Limb (tissue), 2 donors: ENCODE data around the gene ABTB1.
"Not testable (repeated sequence)": the region's sequence is repeated elsewhere in the genome, so short reads cannot be mapped to it uniquely, and the experiment has no call there.

Experiments
- DNase-seq, 2 donors: peaks; one replicate each; pipeline ENCODE4 v3.0.0-alpha.2; 2016; ENCODE audit errors: extremely low spot score in 2 of 2

ABTB1 gene

GRCh38 chr3:127671523-127672428, 976 bp upstream of the ABTB1 start:
- DNase-seq, result no peak

GRCh38 chr3:127673191-127674100, 694 bp downstream of the ABTB1 start:
- DNase-seq, result peak in 1 of 2 donors; percentile 62

- peak in 1 of 2 donors; percentile 27 for DNase-seq
These were observed 1.5 kb downstream of the ABTB1 start for GRCh38 chr3:127674101-127674721.

GRCh38 chr3:127674790-127675189, 2.0 kb downstream of the ABTB1 start:
- no peak for DNase-seq

- no peak for DNase-seq
These were observed 3.1 kb downstream of the ABTB1 start for GRCh38 chr3:127675651-127676391.

DNA sequence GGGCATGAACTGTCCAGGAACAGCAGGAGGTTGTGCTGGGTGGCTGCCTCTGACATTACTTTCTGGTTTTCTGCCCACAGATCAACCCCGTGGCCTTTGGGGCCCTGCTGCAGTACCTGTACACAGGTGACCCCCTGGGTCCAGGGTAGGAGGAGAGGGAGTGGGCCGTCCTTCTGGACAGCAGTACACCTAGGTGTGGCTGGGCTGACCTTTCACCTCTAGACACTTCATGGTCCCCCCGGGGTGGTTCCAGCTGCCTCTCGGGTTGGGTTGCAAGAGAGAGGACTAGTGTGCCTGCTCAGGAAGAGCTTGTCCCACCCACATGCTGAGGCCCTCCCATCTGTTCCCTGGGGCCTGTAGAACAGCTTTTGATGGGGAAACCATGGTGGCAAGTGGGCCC, 3.7 kb downstream of the ABTB1 start:
- no peak for DNase-seq

- no peak for DNase-seq
These were observed 4.2 kb downstream of the ABTB1 start for GRCh38 chr3:127676921-127677351.

GRCh38 chr3:127677541-127678314, 5.0 kb downstream of the ABTB1 start:
- no peak for DNase-seq

DNA sequence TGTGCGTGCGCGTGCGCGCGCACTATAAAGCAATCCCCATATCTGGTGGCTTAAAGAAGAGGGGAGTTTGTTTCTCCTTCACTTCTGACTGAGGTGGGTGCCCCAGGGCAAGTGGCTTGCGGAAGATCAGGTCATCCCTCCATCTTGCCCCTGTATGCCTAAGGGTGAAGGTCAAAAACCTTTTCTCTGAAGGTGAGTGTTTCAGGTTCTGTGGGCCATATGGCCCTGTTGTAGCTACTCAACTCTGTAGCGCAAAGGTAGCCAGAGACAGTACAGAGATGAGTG, 5.5 kb downstream of the ABTB1 start:
- DNase-seq, result no peak

GRCh38 chr3:127678611-127679533, 6.1 kb downstream of the ABTB1 start:
- no peak for DNase-seq

DNA sequence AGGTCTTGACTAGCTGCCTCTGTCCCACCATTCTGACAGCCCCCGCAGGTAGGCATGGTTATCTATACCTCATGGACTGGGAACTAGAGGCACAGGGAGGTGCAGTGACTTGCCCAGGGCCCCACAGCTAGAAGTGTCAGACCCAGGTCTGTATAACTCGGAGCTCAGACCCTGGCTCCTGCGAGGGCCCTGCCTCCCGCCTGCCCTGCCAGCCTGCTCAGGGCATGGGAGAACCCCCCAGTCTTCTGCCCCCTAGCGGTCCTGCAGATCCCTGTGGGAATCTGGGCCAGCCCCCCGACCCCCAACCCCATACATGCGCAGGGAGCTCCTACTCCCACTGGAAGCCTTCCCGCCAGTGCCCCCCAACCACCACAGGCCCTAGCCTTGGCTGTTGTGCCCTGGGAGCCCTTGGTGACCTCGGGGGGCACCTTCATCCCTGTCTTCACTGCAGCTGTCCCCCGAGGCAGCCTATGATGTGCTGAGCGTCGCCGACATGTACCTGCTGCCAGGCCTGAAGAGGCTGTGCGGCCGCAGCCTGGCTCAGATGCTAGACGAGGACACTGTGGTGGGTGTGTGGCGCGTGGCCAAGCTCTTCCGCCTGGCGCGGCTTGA, 6.9 kb downstream of the ABTB1 start:
- no peak for DNase-seq

- DNase-seq, result no peak
These were observed 7.5 kb downstream of the ABTB1 start for GRCh38 chr3:127680146-127680661.

DNA sequence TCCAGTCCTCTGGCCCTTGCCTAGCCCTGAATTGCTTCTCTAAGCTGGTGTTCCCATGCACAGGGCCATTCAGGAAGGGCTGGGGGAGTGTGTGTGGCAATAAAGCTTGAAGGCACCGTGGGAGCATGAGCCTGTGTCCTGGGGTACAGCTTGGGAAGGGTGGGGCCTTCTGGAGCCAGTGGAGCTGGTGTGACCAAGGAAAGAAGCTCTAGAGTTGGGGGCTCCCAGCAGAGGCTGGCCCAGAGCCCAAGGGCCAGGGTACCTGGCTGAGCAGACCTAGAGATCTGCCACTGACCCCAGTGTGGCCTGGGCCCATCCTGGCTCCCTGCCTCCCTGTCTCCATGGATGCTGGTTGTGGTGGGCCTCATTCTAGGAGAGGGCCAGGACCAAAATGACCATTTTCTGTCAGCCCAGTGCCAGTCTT, 8.1 kb downstream of the ABTB1 start:
- DNase-seq, result no peak

GRCh38 chr3:127682175-127682554, 9.4 kb downstream of the ABTB1 start:
- not testable (repeated sequence) for DNase-seq

DNA sequence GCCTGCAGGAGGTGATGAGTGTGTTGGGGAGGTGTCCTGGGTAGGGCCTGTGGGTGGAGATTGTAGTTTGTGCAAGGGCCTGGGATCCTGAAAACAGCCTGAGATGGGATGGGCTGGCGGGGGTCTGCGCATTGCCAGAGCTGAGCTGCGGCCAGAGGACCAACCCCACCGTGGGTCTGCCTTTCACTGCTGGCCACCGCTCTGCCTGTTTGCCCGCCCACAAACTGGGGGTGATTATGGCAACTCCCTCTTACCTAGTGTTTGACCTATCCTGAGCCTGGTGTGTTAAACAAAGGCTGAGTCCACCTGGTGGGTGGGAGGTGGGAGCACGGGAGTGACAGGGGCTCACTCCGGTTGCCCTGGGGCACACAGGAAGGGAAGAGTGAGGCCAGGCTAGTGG, 9.8 kb downstream of the ABTB1 start:
- peak in 1 of 2 donors; percentile 25 for DNase-seq

DNA sequence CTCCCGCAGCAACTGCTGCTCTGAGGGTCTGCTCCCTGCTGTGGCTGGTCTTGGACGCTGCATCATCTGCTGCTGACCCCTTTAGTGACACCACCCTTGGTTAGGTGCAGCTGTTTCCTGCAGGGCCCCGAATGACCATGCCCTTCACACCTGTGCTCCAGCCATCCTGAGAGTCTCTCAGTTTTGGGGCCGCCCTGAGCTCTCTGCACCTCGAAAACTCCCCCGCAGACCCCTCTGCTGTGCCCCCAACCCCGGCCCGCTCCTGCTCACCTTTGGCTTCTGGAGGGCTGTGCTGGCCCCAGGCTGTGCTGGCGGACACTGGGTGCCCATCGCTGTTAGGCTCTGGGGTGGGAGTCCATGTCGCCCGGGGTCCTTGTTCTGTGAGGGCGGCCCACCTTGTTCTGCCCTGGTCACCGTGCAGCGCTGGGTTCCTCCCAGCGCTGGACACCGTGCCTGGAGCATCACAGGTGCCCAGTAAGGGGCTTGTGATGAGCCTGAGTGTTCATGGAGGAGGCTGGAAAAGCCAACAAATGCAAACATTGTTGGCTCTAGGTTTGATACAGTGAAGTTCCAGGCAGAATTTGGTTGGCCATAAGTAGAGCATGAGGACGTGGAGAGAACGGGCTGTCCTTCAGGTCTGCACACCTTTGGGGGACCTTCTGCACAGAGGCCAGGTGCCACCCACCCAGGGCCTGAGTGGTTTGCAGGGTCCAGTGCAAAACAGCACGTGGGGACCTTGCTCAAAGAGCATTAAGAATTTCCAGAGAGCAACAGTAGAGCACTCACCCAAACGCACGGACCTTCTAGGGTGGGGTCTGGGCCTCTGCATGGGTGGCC, 12.3 kb downstream of the ABTB1 start:
- peak in 1 of 2 donors; percentile 21 for DNase-seq

DNA sequence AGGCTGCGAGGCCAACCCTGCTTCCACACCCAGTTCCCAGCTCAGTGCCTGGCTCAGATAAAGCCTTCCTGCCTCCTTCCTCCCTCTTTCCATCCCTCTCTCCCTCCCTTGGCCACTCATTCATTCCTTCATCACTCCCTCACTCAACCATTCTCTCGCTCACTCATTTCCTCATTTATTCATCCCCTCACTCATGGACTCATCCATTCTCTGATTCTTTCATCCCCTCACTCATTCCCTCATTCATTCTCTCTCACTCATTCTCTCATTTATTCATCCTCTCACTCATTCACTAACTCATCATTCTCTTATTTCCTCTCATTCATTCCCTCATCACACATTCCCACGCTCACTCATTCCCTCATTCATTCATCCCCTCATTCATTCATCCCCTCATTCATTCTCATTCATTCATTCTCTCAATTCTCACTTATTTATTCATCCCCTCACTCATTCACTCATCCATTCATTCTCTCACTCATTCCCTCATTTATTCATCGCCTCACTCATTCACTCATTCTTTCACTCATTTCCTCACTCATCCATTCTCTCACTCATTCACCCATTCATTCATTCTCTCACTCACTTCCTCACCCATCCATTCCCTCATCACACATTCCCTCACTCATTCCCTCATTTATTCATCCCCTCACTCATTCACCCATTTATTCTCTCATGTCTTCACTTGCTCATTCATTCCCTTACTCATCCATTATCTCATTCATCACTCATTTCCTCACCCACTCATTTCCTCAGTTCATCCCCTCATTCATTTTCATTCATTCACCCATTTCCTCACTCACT, 13.2 kb downstream of the ABTB1 start:
- no peak for DNase-seq
